Panc1 (cell line): Measurements from ENCODE around the gene RAPGEF3. TPM values are rescaled to one million over a fixed set of nuclear protein-coding genes. Genes with fewer than 3 reads are reported as not detected.

Experiments used
- ATAC-seq: fragments of 200-7000 bp; cut with Tn5 transposase; 2 replicates; pipeline ENCODE4 v1.9.1; 2020; ENCODE audit warnings: mild to moderate bottlenecking, moderate library complexity
- BruUV-seq: library from RNA; stranded (reverse); fragments of 400-500 nt; replicated peaks from 2 replicates; lab custom pipeline; 2021; lab: Mats Ljungman, UMichigan
- CTCF ChIA-PET: fragments of 300-600 bp; sonication (Branson Sonifier 250); formaldehyde crosslinking; loops from one replicate; lab custom pipeline; 2022; ENCODE audit warnings: antibody characterized with exemption; lab: Charles Lee
- POLR2A ChIA-PET: fragments of 300-600 bp; sonication (Branson Sonifier 250); formaldehyde crosslinking; loops from one replicate; lab custom pipeline; 2022; ENCODE audit warnings: antibody characterized with exemption; lab: Charles Lee
- DNase-seq: peaks from one replicate; pipeline ENCODE4 v3.0.0-alpha.2; 2010; ENCODE audit warnings: low read depth, low spot score
- H3K27ac ChIP-seq: 2 replicates; pipeline ENCODE4 v1.5.1; 2011; ENCODE audit warnings: mild to moderate bottlenecking, low read length, inconsistent platforms
- H3K27me3 ChIP-seq: fragments of 200-500 bp; sonication (Bioruptor generic); 2 replicates; pipeline ENCODE4 v1.6.0; 2014; ENCODE audit warnings: low read length, inconsistent platforms; ENCODE audit not compliant: control insufficient read depth, insufficient read depth
- H3K36me3 ChIP-seq: fragments of 200-500 bp; sonication (Bioruptor generic); 2 replicates; pipeline ENCODE4 v1.5.1; 2014; ENCODE audit warnings: inconsistent platforms, mild to moderate bottlenecking, low read length, moderate library complexity; ENCODE audit not compliant: control insufficient read depth, insufficient read depth
- H3K4me1 ChIP-seq: 2 replicates; pipeline ENCODE4 v1.5.1; 2011; ENCODE audit warnings: inconsistent platforms, mild to moderate bottlenecking, low read length, moderate library complexity; ENCODE audit not compliant: control insufficient read depth, insufficient read depth
- H3K4me3 ChIP-seq, 2 experiments: 2 replicates each; pipeline ENCODE4 v1.5.1; 2011 to 2012; ENCODE audit warnings: low read depth in 2 of 2, low read length in 2 of 2, mild to moderate bottlenecking in 2 of 2, inconsistent platforms in 1 of 2, moderate library complexity in 1 of 2
- H3K9me3 ChIP-seq: fragments of 200-500 bp; sonication (Bioruptor generic); 2 replicates; pipeline ENCODE4 v1.5.1; 2014; ENCODE audit warnings: low read depth, mild to moderate bottlenecking, inconsistent platforms, low read length, moderate library complexity; ENCODE audit not compliant: control insufficient read depth, insufficient read depth
- POLR2AphosphoS5 ChIP-seq: IDR thresholded peaks from 2 replicates; pipeline ENCODE4 v1.6.1; 2012; ENCODE audit warnings: mild to moderate bottlenecking, low read depth, low read length, moderate library complexity
- SIN3A ChIP-seq: IDR thresholded peaks from 2 replicates; pipeline ENCODE4 v1.6.1; 2012; ENCODE audit warnings: low read depth, mild to moderate bottlenecking, low read length, moderate library complexity, borderline replicate concordance; ENCODE audit not compliant: insufficient read depth
- TCF7L2 ChIP-seq: IDR thresholded peaks from 2 replicates; pipeline ENCODE4 v1.6.1; 2011; ENCODE audit warnings: mild to moderate bottlenecking, low read depth, low read length, inconsistent platforms
- in situ Hi-C: cut with HindIII; loops from 2 replicates; pipeline ENCODE4 v1.10.0; 2016; ENCODE audit warnings: low sequenced_read_pairs, low pct_unique_long_range_greater_than_20kb
- intact Hi-C: fragments of 100-400 bp; cut with micrococcal nuclease; formaldehyde crosslinking; loops from one replicate; pipeline ENCODE4 v1.10.0; 2022; ENCODE audit not compliant: unreplicated experiment
- total RNA-seq: library from RNA; stranded (reverse); gene quantifications from one replicate; pipeline ENCODE4 v1.2.1, GENCODE V29; 2021; ENCODE audit not compliant: unreplicated experiment
- TF ChIP-seq, protein P1 (sequence below): fragments of 450-650 bp; IDR thresholded peaks from 2 replicates; pipeline ENCODE4 v1.5.1; 2017; ENCODE audit warnings: mild to moderate bottlenecking
- TF ChIP-seq, protein P2 (sequence below), 2 experiments: IDR thresholded peaks; 2 replicates each; pipeline ENCODE4 v1.6.1; 2011 to 2012; ENCODE audit warnings: low read depth in 2 of 2, control low read depth in 1 of 2, low read length in 1 of 2, mild to moderate bottlenecking in 1 of 2, moderate library complexity in 1 of 2; ENCODE audit not compliant: insufficient read depth in 1 of 2

Gene RAPGEF3
- total RNA-seq, 1 experiment from 2014 or later, result 5.8 TPM

DNA sequence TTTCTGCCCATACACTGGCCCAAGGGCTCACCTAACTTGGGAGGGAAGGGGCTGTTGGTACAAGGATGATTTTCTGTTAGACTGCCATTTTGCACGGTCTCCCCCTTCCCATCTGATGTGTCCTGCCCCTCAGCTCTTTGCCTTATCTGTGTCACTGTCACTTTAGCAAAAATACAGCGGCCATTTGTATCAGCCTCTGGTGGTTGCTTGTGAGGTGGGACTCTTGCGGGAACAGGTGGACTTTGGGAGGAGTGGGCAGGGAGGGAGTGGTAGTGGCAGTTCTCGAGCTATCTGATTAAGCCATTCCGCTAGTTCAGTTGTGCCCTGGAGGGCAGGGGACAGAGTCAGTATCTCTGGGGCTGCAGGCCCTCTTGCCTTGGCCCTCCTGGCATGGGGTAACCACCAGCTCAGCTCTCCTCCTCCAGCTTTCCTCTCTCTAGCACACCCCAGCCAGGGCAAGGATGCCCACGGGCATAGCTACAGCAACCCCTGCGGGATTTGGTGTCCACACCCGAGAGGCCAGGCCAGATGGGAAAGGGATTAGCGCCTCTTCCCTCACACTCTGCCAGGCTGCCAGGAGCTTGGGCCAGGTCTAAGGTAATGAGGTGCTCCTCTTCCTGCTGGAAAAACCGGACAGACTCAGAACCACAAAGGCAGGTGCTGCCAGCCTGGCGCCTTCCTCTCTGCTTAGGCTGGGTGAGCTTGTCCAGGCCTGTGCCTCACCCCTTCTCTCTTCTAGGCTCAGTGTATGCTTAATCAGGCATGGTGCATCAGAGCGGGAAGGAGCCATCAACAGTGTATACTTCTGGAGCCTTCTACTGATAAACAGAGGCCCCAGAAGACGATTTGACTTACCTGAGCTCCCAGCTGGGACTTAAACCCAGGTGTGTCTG lies 23.0 kb upstream of the RAPGEF3 start:
- Histone ChIP-seq H3K4me1 (peaks cover 17% of the 10 kb centered on the region), H3K27me3 (no peaks in the 10 kb centered on the region), H3K36me3 (peaks cover 5% of the 10 kb centered on the region), H3K4me3 (no peak overlapping the region), H3K27ac (0 out of 2 replicates have a peak overlapping the region, but pooled peaks have one; percentile 12), H3K9me3 (no peaks in the 10 kb centered on the region)
- TF ChIP-seq POLR2AphosphoS5 (no peak), SIN3A (no peak), TCF7L2 (no peak)
- TF ChIP-seq, protein P1, sequence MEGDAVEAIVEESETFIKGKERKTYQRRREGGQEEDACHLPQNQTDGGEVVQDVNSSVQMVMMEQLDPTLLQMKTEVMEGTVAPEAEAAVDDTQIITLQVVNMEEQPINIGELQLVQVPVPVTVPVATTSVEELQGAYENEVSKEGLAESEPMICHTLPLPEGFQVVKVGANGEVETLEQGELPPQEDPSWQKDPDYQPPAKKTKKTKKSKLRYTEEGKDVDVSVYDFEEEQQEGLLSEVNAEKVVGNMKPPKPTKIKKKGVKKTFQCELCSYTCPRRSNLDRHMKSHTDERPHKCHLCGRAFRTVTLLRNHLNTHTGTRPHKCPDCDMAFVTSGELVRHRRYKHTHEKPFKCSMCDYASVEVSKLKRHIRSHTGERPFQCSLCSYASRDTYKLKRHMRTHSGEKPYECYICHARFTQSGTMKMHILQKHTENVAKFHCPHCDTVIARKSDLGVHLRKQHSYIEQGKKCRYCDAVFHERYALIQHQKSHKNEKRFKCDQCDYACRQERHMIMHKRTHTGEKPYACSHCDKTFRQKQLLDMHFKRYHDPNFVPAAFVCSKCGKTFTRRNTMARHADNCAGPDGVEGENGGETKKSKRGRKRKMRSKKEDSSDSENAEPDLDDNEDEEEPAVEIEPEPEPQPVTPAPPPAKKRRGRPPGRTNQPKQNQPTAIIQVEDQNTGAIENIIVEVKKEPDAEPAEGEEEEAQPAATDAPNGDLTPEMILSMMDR, result no peak
- TF ChIP-seq, protein P2, sequence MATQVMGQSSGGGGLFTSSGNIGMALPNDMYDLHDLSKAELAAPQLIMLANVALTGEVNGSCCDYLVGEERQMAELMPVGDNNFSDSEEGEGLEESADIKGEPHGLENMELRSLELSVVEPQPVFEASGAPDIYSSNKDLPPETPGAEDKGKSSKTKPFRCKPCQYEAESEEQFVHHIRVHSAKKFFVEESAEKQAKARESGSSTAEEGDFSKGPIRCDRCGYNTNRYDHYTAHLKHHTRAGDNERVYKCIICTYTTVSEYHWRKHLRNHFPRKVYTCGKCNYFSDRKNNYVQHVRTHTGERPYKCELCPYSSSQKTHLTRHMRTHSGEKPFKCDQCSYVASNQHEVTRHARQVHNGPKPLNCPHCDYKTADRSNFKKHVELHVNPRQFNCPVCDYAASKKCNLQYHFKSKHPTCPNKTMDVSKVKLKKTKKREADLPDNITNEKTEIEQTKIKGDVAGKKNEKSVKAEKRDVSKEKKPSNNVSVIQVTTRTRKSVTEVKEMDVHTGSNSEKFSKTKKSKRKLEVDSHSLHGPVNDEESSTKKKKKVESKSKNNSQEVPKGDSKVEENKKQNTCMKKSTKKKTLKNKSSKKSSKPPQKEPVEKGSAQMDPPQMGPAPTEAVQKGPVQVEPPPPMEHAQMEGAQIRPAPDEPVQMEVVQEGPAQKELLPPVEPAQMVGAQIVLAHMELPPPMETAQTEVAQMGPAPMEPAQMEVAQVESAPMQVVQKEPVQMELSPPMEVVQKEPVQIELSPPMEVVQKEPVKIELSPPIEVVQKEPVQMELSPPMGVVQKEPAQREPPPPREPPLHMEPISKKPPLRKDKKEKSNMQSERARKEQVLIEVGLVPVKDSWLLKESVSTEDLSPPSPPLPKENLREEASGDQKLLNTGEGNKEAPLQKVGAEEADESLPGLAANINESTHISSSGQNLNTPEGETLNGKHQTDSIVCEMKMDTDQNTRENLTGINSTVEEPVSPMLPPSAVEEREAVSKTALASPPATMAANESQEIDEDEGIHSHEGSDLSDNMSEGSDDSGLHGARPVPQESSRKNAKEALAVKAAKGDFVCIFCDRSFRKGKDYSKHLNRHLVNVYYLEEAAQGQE (IDR thresholded peaks at IDR 0.05; ENCODE audit: insufficient read depth in 1 of 2, low read depth in 2 of 2, low read length in 1 of 2), result no peak
- in situ Hi-C loops, result no loop called here
- BruUV-seq, result no TSS peak
- intact Hi-C loops, result loop anchor here (5.0 kb wide), 1 partner anchor 56 kb away; no protein-coding TSS in a partner anchor
- no peak for ATAC-seq
- DNase-seq, result no peak
- ChIA-PET CTCF (interaction anchor here (0.7 to 3.5 kb wide), 5 partner anchors 38 to 1004 kb away, joined by 3 to 18 read pairs (median 3); partner anchors contain the start of gene RPAP3), POLR2A (interaction anchor here (0.7 kb wide), 1 partner anchor 40 kb away, joined by 3 read pairs; no protein-coding TSS in a partner anchor)

DNA sequence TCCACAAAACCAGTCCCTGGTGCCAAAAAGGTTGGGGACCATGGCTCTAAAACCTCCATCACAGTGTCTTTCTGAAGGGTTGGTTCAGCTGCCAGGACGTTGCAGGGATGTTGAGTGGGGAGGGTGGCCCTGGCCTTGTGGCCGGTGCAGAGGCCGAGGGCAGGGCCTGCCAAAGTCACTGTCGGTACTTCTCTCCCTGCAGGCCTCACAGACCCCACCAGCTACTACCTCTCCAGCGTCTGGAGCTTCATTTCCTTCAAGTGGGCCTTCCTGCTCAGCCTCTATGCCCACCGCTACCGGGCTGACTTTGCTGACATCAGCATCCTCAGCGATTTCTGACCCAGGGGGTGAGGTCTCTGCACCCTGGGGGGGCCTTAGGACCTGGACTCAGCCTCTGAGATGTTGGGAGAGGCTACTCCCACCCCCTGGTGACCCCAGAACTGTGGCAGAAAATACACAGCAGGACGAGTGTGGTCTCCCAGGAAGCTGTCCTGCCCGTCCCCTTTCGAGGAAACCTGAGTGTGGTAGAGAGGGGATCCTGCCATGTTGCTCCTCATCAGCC lies 21.3 kb upstream of the RAPGEF3 start:
- BruUV-seq, result no TSS peak
- Histone ChIP-seq H3K36me3 (peaks cover 2% of the 10 kb centered on the region; the same call in 1 of the 2 replicates), H3K4me3 (no peak overlapping the region), H3K4me1 (peaks cover 28% of the 10 kb centered on the region), H3K9me3 (no peaks in the 10 kb centered on the region), H3K27me3 (no peaks in the 10 kb centered on the region), H3K27ac (no peak overlapping the region)
- in situ Hi-C loops (no loop called here), intact Hi-C loops (loop anchor here (2.0 to 5.0 kb wide), 3 partner anchors 35 to 65 kb away; no protein-coding TSS in a partner anchor)
- no peak for DNase-seq
- ATAC-seq, result peak; percentile 23; the same call in 1 of the 2 replicates
- CTCF ChIA-PET, result interaction anchor here (0.6 to 3.5 kb wide), 5 partner anchors 12 to 73 kb away, joined by 3 to 18 read pairs (median 4); no protein-coding TSS in a partner anchor
- POLR2A ChIA-PET, result interaction anchor here (0.6 to 1.0 kb wide), 2 partner anchors 22 to 93 kb away, joined by 3 to 7 read pairs; no protein-coding TSS in a partner anchor
- TF ChIP-seq, protein P2 (IDR thresholded peaks at IDR 0.05; ENCODE audit: insufficient read depth in 1 of 2, low read depth in 2 of 2, low read length in 1 of 2), result no peak
- no peak for TF ChIP-seq POLR2AphosphoS5
- no peak for TF ChIP-seq SIN3A
- no peak for TF ChIP-seq TCF7L2
- TF ChIP-seq, protein P1, result no peak
